GM10248 (cell line): Measurements from ENCODE around the gene CKS2.
"Not testable (repeated sequence)": the region's sequence is repeated elsewhere in the genome, so short reads cannot be mapped to it uniquely, and the experiment has no call there.

Experiments used
- CTCF ChIA-PET: fragments of 300-600 bp; sonication (Branson Sonifier 250); formaldehyde crosslinking; extraction: SDS; loops from one replicate; lab custom pipeline; 2021; ENCODE audit warnings: antibody characterized with exemption; lab: Yijun Ruan, JAX
- POLR2A ChIA-PET: fragments of 350-650 bp; sonication (Branson Sonifier 250); formaldehyde crosslinking; extraction: SDS; loops from one replicate; lab custom pipeline; 2020; ENCODE audit warnings: antibody characterized with exemption; lab: Yijun Ruan, JAX
- DNase-seq: peaks from one replicate; pipeline ENCODE4 v3.0.0; 2012; ENCODE audit errors: extremely low spot score
- CTCF ChIP-seq: IDR thresholded peaks from 2 replicates; pipeline ENCODE4 v1.5.1; 2012; ENCODE audit warnings: mild to moderate bottlenecking, low read depth; ENCODE audit errors: extremely low read depth, missing control alignments, control extremely low read depth

CKS2 gene

GRCh38 chr9:89278551-89278950 is 32.4 kb upstream of the CKS2 start:
- DNase-seq = no peak
- TF ChIP-seq CTCF = no peak
- POLR2A ChIA-PET = no interaction called here
- CTCF ChIA-PET = interaction anchor here (0.6 to 3.5 kb wide), 15 partner anchors 10 to 694 kb away, joined by 3 to 14 read pairs (median 3); no protein-coding TSS in a partner anchor

GRCh38 chr9:89278997-89279739 is 31.8 kb upstream of the CKS2 start:
- TF ChIP-seq CTCF = peak; percentile 70
- DNase-seq = peak; percentile 55
- ChIA-PET CTCF (interaction anchor here (0.6 to 3.5 kb wide), 16 partner anchors 10 to 695 kb away, joined by 3 to 14 read pairs (median 3); no protein-coding TSS in a partner anchor), POLR2A (no interaction called here)

GRCh38 chr9:89281106-89281505 is 29.9 kb upstream of the CKS2 start:
- no peak for DNase-seq
- CTCF ChIA-PET = interaction anchor here (3.5 kb wide), 1 partner anchor 14 kb away, joined by 14 read pairs; no protein-coding TSS in a partner anchor
- POLR2A ChIA-PET = no interaction called here
- TF ChIP-seq CTCF = no peak

GRCh38 chr9:89282248-89282968 is 28.6 kb upstream of the CKS2 start:
- POLR2A ChIA-PET, CTCF ChIA-PET, DNase-seq: not testable (repeated sequence)

GRCh38 chr9:89284076-89284475 is 26.9 kb upstream of the CKS2 start:
- no peak for TF ChIP-seq CTCF
- POLR2A ChIA-PET = no interaction called here
- DNase-seq = no peak
- CTCF ChIA-PET = interaction anchor here (1.2 kb wide), 1 partner anchor 14 kb away, joined by 3 read pairs; no protein-coding TSS in a partner anchor

- ChIA-PET POLR2A (no interaction called here), CTCF (interaction anchor here (1.1 to 1.5 kb wide), 2 partner anchors 10 to 13 kb away, joined by 3 to 6 read pairs; no protein-coding TSS in a partner anchor)
- no peak for TF ChIP-seq CTCF
- no peak for DNase-seq
Measured at GRCh38 chr9:89291741-89292140, 19.3 kb upstream of the CKS2 start.

GRCh38 chr9:89293014-89293413 is 18.0 kb upstream of the CKS2 start:
- no peak for DNase-seq
- CTCF ChIA-PET = interaction anchor here (0.8 kb wide), 1 partner anchor 15 kb away, joined by 3 read pairs; no protein-coding TSS in a partner anchor
- POLR2A ChIA-PET = no interaction called here
- TF ChIP-seq CTCF = no peak
